Nephron (organoid): ENCODE data around the gene RBM34.

Experiments used
- H3K27ac Mint-ChIP-seq, 3 experiments: 2 replicates each; pipeline ENCODE4 v1.8.0; 2020; ENCODE audit warnings: mixed read lengths in 3 of 3, mild to moderate bottlenecking in 2 of 3, moderate library complexity in 1 of 3
- H3K27me3 Mint-ChIP-seq: 2 replicates; pipeline ENCODE4 v1.8.0; 2021; ENCODE audit warnings: low read depth, mild to moderate bottlenecking, moderate library complexity, mixed read lengths
- H3K36me3 Mint-ChIP-seq: 2 replicates; pipeline ENCODE4 v1.8.0; 2020; ENCODE audit warnings: low read depth, mixed read lengths
- H3K4me1 Mint-ChIP-seq: 2 replicates; pipeline ENCODE4 v1.8.0; 2020; ENCODE audit warnings: mixed read lengths
- H3K4me3 Mint-ChIP-seq, 3 experiments: 2 replicates each; pipeline ENCODE4 v1.8.0; 2020; ENCODE audit warnings: mild to moderate bottlenecking in 3 of 3, mixed read lengths in 3 of 3, moderate library complexity in 2 of 3
- H3K9me3 Mint-ChIP-seq: 2 replicates; pipeline ENCODE4 v1.8.0; 2020; ENCODE audit warnings: mixed read lengths
- TF ChIP-seq, protein P1 (sequence below), 3 experiments: fragments of 200-600 bp; sonication (generic); IDR thresholded peaks; one replicate each; pipeline ENCODE4 v1.5.0; 2021; ENCODE audit warnings: antibody characterized with exemption in 3 of 3; ENCODE audit not compliant: unreplicated experiment in 3 of 3

RBM34 gene

DNA sequence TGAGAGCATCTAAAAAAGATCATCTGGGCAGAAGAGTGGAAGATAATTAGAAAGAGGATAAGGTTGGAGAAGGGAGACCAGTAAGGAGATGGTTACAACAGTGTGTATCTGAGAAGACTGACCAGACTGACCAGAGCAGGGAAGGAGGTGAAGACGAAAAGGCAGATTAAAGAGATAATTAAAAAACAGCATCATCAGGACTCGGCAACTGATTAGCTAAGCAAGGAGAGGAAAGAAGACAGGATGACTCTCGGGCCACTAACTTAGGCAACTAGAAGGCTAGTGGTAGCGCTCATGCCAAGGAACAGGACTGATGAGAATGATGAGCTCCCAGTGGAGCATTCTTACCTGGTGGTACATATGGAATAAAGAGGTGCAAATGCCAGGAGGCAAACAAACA lies 3.9 kb downstream of the RBM34 start:
- Mint-ChIP-seq H3K4me3 (no peak overlapping the region), H3K4me1 (peaks cover 21% of the 10 kb centered on the region), H3K27ac (no peak overlapping the region), H3K9me3 (no peaks in the 10 kb centered on the region), H3K27me3 (no peaks in the 10 kb centered on the region), H3K36me3 (peaks cover 33% of the 10 kb centered on the region)
- TF ChIP-seq, protein P1, sequence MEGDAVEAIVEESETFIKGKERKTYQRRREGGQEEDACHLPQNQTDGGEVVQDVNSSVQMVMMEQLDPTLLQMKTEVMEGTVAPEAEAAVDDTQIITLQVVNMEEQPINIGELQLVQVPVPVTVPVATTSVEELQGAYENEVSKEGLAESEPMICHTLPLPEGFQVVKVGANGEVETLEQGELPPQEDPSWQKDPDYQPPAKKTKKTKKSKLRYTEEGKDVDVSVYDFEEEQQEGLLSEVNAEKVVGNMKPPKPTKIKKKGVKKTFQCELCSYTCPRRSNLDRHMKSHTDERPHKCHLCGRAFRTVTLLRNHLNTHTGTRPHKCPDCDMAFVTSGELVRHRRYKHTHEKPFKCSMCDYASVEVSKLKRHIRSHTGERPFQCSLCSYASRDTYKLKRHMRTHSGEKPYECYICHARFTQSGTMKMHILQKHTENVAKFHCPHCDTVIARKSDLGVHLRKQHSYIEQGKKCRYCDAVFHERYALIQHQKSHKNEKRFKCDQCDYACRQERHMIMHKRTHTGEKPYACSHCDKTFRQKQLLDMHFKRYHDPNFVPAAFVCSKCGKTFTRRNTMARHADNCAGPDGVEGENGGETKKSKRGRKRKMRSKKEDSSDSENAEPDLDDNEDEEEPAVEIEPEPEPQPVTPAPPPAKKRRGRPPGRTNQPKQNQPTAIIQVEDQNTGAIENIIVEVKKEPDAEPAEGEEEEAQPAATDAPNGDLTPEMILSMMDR (IDR thresholded peaks at IDR 0.05; ENCODE audit: unreplicated experiment in 3 of 3): no peak

DNA sequence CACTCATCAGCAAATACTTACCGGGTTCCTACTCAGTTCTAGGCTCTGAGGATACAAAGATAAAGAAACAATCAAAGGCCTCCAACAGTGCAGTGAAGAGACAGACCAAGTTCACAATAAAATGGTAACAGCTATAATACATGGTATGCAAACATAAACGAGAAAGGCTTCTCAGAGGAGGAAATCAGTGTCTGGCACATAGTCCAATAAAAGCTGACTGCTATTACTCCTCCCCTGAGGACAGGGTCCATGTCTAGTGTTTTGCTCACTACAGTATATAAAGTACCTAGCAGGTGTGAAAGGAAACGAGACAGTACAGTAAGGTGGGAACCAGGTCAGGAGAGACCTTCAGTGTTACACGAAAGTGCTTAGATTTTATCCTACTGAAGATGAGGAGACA lies 4.3 kb downstream of the RBM34 start:
- Mint-ChIP-seq H3K27me3 (no peaks in the 10 kb centered on the region), H3K9me3 (no peaks in the 10 kb centered on the region), H3K36me3 (peaks cover 35% of the 10 kb centered on the region), H3K4me3 (no peak overlapping the region), H3K4me1 (peaks cover 18% of the 10 kb centered on the region), H3K27ac (no peak overlapping the region)
- TF ChIP-seq, protein P1 (IDR thresholded peaks at IDR 0.05; ENCODE audit: unreplicated experiment in 3 of 3): no peak

DNA sequence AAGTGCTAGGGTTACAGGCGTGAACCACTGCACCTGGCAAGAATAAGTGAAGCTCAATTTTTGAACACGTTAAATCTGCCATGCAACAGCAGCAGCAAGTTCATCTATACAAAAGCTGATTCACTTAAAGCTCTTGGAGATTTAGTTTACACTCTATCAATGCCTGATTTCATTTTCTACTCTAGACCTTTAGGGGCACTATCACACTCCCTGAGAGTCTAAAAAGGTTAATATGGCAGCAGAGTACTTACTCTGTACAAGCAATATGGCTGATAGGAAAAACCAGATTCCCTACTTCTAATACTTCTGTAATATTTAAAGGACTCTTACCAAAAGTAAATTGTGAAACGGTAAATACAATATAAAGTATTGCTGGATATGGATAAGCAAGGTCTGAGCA lies 4.8 kb downstream of the RBM34 start:
- H3K4me3 Mint-ChIP-seq: no peak overlapping the region
- TF ChIP-seq, protein P1 (IDR thresholded peaks at IDR 0.05; ENCODE audit: unreplicated experiment in 3 of 3): no peak
- peaks cover 14% of the 10 kb centered on the region for H3K4me1 Mint-ChIP-seq
- H3K36me3 Mint-ChIP-seq: peaks cover 38% of the 10 kb centered on the region
- no peaks in the 10 kb centered on the region for H3K9me3 Mint-ChIP-seq
- H3K27me3 Mint-ChIP-seq: no peaks in the 10 kb centered on the region
- H3K27ac Mint-ChIP-seq: no peak overlapping the region

DNA sequence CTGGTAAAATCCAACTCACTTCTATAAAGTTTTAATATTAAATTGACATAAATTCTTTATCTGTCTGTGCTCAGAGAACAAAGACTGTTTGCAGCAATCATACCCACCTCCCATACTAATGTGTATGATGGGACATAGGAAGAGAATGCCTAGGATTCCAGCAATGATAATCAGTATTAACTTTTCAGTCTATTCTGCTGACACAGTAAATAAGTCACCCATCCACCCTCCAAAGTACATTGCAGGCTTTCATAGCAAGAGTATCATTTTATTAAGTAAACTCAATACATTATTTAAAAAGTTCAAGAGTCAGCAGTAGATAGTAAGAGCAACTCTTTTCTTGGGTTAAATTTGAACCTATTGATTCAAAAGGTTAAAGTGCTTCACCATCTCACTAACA lies 8.8 kb downstream of the RBM34 start:
- TF ChIP-seq, protein P1 (IDR thresholded peaks at IDR 0.05; ENCODE audit: unreplicated experiment in 3 of 3): no peak
- Mint-ChIP-seq H3K4me3 (no peak overlapping the region), H3K36me3 (peaks cover 62% of the 10 kb centered on the region), H3K27me3 (no peaks in the 10 kb centered on the region), H3K9me3 (no peaks in the 10 kb centered on the region), H3K27ac (no peak overlapping the region), H3K4me1 (no peaks in the 10 kb centered on the region)

DNA sequence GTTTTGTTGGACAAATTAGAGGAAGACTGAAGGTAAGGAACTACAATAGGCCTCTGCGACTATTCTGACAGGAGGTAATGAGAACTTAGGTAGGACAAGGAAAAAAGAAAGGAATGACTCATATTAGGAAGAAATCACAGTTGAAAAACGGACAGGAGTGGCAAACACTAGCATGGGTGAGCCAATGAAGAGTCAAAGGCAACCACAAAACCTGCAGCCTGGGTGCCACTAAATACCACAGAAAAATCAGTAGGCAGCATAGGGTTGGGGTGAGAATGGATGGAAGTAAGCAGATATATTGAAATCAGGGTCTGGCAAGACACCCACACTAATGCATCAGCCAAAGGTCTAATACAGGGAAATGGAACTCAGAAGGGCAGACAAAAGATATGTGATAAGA lies 10.0 kb downstream of the RBM34 start:
- Mint-ChIP-seq H3K27me3 (no peaks in the 10 kb centered on the region), H3K4me3 (no peak overlapping the region), H3K9me3 (no peaks in the 10 kb centered on the region), H3K27ac (no peak overlapping the region), H3K36me3 (peaks cover 67% of the 10 kb centered on the region), H3K4me1 (no peaks in the 10 kb centered on the region)
- TF ChIP-seq, protein P1 (IDR thresholded peaks at IDR 0.05; ENCODE audit: unreplicated experiment in 3 of 3): no peak

DNA sequence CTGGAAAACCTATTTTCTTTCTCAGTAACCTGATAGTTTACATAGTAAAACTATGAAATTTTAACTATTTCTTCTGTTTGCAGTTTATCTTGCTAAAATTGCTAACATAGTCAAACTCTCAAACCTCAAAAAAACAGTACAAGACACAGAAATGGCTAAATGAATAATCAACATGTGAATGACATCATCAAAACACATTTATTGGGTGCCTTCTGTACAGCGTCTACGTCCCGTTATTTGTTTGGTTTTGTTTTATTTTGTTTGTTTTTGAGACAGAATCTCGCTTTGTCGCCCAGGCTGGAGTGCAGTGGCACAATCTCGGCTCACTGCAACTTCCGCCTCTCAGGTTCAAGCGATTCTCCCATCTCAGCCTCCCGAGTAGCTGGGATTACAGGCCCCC lies 11.2 kb downstream of the RBM34 start:
- Mint-ChIP-seq H3K4me3 (no peak overlapping the region), H3K4me1 (no peaks in the 10 kb centered on the region), H3K36me3 (peaks cover 74% of the 10 kb centered on the region), H3K27me3 (no peaks in the 10 kb centered on the region), H3K27ac (no peak overlapping the region), H3K9me3 (no peaks in the 10 kb centered on the region)
- TF ChIP-seq, protein P1 (IDR thresholded peaks at IDR 0.05; ENCODE audit: unreplicated experiment in 3 of 3): no peak
